GM12892 (cell line): ENCODE measurements around the gene SPATA2.

Source experiments
- DNase-seq: peaks from one replicate; pipeline ENCODE4 v3.0.0; 2011; ENCODE audit not compliant: insufficient read length
- FAIRE-seq: peaks from 2 replicates; lab custom pipeline; 2011; peaks lifted over from hg19 to GRCh38; lab: Jason Lieb, UNC
- POLR2A ChIP-seq: IDR thresholded peaks from 2 replicates; pipeline ENCODE4 v1.6.1; 2011; ENCODE audit warnings: low read depth, low read length, control low read depth
- POLR2AphosphoS5 ChIP-seq: IDR thresholded peaks from 2 replicates; pipeline ENCODE4 v1.6.1; 2011; ENCODE audit warnings: low read depth, low read length, control low read depth
- TAF1 ChIP-seq: IDR thresholded peaks from 2 replicates; pipeline ENCODE4 v1.6.1; 2011; ENCODE audit warnings: low read depth, mild to moderate bottlenecking, control low read depth, low read length, borderline replicate concordance

SPATA2 gene

DNA sequence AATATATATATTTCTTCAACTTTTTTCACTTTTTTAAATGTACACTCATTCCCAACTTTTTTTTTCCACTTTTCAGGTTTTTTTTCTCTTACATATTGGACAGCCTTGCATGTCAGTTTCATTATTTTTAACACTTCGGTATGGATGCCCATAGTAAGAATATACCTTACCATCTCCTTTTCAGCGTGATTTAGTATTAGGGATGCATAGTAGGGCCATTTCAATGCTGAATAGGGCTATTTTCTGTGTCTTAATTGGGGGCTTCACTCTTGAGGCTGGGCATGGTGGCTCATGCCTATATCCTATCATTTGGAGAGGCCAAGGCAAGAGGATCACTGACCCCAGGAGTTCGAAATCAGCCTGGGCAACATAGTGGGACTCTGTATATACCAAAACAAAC lies 27.6 kb upstream of the SPATA2 start:
- DNase-seq (no peak), FAIRE-seq (no peak)
- TF ChIP-seq POLR2AphosphoS5 (no peak), TAF1 (no peak), POLR2A (no peak)

DNA sequence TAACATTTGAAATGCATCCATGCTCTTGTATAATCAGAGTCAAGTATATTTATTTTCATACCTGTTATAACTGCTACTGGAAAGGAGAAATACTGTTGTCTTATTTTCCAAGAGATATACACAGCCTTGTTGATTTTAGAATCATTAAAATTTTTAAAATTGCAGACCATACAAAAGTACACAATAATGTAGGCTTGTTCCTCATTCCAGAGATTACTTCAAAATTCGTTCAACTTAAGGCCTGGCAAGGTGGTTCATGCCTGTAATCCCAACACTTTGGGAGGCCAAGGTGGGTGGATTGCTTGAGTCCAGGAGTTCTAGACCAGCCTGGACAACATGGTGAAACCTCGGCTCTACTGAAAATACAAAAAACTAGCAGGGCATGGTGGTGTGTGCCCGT lies 27.0 kb upstream of the SPATA2 start:
- no peak for DNase-seq
- no peak for FAIRE-seq

DNA sequence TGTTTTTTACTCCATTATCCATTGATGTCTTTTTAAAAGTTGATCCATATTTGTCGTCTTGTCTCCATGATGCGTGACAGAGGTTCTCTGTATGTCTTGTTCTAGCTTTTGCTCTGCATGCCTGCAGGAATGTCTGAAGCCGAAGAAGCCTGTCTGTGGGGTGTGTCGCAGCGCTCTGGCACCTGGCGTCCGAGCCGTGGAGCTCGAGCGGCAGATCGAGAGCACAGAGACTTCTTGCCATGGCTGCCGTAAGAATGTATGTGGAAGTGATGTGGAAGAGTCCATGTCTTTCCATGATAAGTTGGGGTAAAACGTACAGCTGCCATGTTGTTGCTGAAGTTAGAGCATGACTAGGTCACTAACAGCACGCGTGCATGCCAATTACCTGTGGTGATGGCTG lies 26.1 kb upstream of the SPATA2 start:
- FAIRE-seq (no peak), DNase-seq (no peak)
- TF ChIP-seq TAF1 (no peak), POLR2A (no peak), POLR2AphosphoS5 (no peak)

More for the DNA sequence above, 27.0 kb upstream of the SPATA2 start:
- TF ChIP-seq POLR2A (no peak), POLR2AphosphoS5 (no peak), TAF1 (no peak)

DNA sequence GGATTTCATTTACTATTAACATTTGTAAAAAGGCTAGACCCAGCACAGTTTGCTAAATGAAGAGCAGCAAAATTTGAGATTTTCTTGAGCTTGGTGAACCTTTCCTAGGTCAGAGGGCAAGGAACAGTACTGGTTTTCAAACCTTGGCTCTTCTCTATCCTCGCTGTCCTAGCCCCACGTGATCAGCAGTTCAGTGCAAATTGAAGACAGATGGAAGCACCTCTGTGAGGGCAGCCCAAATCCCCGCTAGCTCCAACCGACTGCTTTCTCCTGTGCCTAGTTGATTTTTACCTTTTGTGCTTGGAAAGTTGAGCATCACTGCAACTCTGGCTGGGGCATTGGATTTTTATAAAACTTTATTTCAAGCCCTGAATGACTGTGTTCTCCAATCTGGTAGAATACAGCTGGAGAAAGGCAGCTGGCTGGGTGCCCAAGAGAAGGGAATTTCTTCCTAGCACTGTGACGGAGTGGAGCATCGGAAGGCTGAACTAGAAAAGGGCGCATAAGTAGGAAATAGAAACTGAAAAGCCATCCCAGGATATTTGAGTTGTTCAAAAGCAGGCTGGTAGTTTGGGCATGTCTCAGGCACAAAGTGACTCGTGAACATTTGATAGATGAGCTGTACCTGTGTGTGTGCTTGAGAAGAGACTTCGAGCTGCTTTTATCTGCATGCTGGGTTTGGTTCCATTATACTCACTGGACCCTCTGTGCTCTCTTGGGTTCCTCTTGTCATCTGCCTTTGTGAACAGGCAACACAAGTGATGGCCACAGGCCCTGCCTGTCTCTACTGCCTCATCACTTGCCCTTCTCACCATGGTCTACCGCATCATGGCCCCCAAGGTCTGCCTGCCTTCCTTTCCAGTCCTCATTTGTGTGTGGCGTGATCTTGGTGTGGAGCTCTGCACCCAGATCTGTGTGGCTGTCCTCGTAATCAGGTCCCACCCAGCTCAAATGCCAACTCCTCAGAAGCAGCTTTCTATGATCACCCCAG lies 23.1 kb upstream of the SPATA2 start:
- FAIRE-seq (no peak), DNase-seq (no peak)
- TF ChIP-seq POLR2A = no peak

DNA sequence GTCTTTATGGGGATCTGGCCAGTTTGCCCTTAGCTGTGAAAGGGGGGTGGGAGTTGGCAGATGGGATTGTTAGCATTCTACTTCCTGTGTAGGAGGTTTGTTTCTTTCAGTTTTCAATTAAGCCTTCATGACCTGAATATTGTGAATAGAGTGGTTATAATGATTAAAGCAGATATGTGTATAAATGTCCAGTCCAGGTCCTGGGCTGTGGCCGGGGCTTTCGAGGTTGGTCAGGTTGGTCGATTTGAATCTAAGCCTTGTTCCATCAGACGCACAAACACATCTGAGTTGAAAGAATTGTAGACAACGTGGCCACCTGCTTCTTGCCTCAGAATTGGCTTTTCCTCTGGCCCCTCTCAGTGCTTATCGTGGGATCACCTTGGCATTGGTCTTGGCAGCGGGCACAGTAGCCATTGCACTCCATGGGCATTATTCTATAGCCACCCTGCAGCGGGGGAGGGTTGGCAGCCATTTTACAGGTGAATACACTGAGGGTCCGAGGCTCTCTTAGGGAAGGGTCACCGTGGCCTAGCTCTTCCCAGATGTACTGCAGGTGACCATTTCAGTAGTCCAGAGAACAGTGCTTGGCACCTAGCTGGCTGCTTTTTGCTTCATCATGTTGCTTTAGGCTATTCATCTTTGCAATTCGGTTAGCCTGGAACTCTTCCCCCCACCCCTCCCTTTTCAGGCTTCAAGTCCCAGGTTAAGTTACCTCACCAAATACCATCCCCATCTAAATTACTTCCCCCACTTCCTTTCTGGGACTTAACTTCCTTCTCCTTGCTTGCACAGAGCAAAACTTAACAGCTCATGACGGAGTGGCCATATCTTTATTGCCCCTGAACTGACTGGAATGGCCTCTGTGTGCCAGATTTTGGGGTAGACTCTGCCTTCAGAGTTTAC lies 21.9 kb upstream of the SPATA2 start:
- DNase-seq = no peak
- TF ChIP-seq TAF1 (no peak), POLR2AphosphoS5 (no peak), POLR2A (no peak)
- no peak for FAIRE-seq

DNA sequence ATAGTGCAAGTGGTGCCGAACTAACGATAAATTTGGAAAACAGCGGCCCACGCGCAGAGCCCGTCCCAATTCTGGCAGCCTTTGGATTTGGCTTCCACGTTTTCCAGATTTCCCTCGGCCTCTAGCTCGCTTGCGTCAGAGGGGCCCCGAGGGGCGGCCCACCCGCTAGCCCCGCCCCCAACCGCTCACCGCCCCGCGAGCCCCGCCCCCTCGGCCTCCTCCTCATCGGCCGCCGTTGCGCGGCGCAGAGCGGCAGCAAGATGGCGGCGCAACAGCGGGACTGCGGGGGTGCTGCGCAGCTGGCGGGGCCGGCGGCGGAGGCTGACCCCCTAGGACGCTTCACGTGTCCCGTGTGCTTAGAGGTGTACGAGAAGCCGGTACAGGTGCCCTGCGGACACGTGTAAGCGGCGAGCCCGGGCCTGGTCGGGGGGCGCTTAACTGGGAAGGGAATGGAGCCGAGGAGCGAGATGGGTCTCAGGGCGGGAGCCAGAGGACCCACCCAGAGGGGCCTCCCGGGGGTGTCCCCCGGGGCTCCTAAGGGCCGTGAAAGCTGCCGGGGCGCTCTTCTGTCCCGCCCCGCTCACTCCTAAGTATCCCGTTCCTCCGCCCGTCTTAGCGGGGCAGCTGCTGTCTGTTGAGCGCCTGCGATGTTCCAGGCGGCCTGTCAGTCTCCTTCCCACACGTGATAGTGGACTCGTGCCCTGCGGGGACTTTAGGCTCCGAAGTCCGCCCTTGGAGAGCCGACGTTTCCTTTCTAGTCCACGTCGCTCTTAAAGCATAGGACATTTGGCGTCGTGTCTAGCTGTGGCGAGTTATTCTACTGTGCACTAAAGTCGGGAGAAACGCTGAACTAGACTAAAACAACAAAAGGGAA lies 21.1 kb upstream of the SPATA2 start, which contains the start of gene RNF114:
TSS of gene RNF114 (plus strand) at position 245 of the 874 bp plus-strand sequence. CDS start at position 261, 16 bp downstream.
- DNase-seq = peak; percentile 95
- FAIRE-seq = peak; percentile 67
- TF ChIP-seq POLR2AphosphoS5 = peak; percentile 85
- TF ChIP-seq POLR2A = peak; percentile 83; the same call in 1 of the 2 replicates
- peak; percentile 77; the same call in 1 of the 2 replicates for TF ChIP-seq TAF1

DNA sequence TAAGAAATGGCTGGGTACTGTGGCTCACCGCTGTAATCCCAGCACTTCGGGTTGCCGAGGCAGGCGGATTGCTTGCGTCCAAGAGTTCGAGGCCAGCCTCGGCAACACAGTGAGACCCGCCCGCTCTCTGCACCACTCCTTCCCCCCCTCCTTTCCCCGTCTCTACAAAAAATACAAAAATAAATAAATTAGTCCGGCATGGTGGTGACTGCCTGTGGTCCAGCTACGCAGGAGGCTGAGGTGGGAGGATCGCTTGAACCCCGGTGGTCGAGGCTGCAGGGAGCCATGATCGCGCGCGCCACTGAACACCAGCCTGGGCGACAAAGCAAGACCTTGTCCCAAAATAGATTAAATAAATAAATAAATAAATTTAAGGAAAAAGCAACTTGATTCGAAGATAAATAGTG lies 20.4 kb upstream of the SPATA2 start:
- FAIRE-seq = no peak
- TF ChIP-seq TAF1 = no peak
- TF ChIP-seq POLR2AphosphoS5 = no peak
- no peak for TF ChIP-seq POLR2A
- no peak for DNase-seq

DNA sequence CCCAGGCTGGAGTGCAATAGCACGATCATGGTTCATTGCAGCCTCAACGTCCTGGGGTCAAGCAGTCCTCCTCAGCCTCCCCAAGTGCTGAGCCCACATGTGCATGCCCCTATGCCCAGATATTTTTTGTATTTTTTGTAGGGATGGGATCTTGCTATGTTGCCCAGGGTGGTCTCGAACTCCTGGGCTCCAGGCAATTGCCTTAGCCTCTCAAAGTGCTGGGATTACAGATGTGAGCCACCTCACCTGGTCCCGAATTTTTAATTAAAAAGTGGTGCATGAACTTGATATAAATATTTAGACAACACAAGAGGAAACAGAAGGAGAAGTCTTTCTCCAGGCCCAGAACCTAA lies 13.8 kb upstream of the SPATA2 start:
- TF ChIP-seq TAF1 (no peak), POLR2AphosphoS5 (no peak), POLR2A (no peak)
- no peak for FAIRE-seq
- no peak for DNase-seq

DNA sequence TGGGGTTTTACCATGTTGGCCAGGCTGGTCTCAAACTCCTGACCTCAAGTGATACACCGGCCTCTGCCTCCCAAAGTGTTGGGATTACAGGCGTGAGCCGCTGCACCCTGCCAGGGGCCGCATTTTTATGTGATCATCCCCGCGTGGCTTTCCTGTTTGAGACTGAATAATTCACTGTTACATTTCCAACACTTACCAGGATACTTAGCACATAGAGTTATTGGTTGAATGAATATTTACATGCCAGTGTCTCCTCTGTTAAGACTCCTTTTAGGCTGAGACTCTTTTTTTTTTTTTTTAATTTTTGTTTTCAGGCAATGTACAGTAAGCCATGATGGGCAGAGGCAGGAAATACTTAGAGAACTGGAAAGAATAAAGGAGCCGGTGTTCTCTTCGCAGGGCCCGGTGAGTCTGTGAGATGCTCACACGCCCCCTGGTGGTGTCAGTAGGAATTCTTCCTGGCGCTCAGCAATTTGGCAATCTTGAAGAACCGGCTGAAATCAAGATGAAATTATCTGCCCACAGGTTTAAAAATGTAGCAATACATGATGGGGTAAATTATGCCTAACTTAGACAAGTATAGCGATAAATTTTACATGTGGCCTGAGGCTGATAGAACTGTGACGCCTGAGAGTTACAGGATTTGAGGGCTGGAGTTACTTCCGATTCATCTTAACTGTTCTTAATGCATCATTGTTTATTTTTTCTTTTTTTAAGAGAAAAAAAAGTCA lies 13.2 kb upstream of the SPATA2 start:
- FAIRE-seq = no peak
- TF ChIP-seq POLR2AphosphoS5 (no peak), POLR2A (no peak), TAF1 (no peak)
- peak; percentile 48 for DNase-seq

DNA sequence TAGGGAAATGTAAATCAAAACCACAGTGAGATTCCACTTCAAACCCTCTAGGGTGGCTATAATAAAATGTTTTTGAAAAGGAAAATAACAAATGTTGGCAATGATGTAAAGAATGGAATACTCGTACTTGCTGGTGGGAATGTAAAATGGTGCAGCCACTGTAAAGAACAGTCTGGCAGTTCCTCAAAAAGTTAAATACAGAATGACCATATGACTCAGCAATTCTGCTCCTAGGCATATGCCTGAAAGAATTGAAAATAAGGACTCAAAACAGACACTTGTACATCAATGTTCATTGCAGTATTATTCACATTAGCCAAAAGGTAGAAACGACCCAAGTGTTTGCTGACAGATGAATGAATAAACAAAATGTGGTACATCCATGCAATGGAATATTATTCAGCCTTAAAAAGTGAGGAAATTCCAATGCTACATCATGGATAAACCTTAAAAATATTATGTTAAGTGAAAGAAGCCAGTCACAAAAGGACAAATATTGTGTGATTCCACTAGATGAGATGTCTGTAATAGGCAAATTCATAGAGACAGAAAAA lies 10.6 kb upstream of the SPATA2 start:
- TF ChIP-seq POLR2A (no peak), POLR2AphosphoS5 (no peak), TAF1 (no peak)
- DNase-seq (no peak), FAIRE-seq (no peak)
